Mesodermal cell (in vitro differentiated cells): ENCODE results near the gene MICB.

Experiments used
- H3K27ac ChIP-seq: 2 replicates; pipeline ENCODE4 v1.7.0; 2013; ENCODE audit warnings: mild to moderate bottlenecking, low read depth, low read length, moderate library complexity; ENCODE audit not compliant: severe bottlenecking
- H3K36me3 ChIP-seq: 2 replicates; pipeline ENCODE4 v1.7.1; 2013; ENCODE audit warnings: mild to moderate bottlenecking, low read length, moderate library complexity; ENCODE audit not compliant: control insufficient read depth, insufficient read depth
- H3K4me1 ChIP-seq: one replicate; pipeline ENCODE4 v1.7.1; 2013; ENCODE audit warnings: mild to moderate bottlenecking, low read length; ENCODE audit not compliant: insufficient read depth, control insufficient read depth, poor library complexity, severe bottlenecking
- H3K4me3 ChIP-seq: 2 replicates; pipeline ENCODE4 v1.7.0; 2013; ENCODE audit warnings: low read length, control low read depth, mild to moderate bottlenecking; ENCODE audit not compliant: insufficient read depth, poor library complexity, severe bottlenecking; ENCODE audit errors: extremely low read depth
- H3K9me3 ChIP-seq: 2 replicates; pipeline ENCODE4 v1.7.1; 2013; ENCODE audit warnings: mild to moderate bottlenecking, low read length, moderate library complexity; ENCODE audit not compliant: control insufficient read depth
- WGBS, 2 experiments: methylation state at CpG; one replicate each; pipeline ENCODE4 v1.1.5; 2013; ENCODE audit warnings: missing lambda C conversion rate in 2 of 2; ENCODE audit not compliant: insufficient coverage in 2 of 2; 5-methylcytosine and 5-hydroxymethylcytosine counted together

The MICB gene

GRCh38 chr6:31532644-31533454 lies 34.9 kb downstream of the MICB start:
- Histone ChIP-seq H3K9me3 (no peaks in the 10 kb centered on the region), H3K4me1 (no peaks in the 10 kb centered on the region), H3K4me3 (no peak overlapping the region), H3K27ac (no peak overlapping the region), H3K36me3 (peaks cover 88% of the 10 kb centered on the region)
- 92 to 97% methylated on average over 3 of the region's 9 CpGs for WGBS, 2 experiments

GRCh38 chr6:31533455-31533841 lies 35.5 kb downstream of the MICB start:
- peaks cover 94% of the 10 kb centered on the region for H3K36me3 ChIP-seq
- 100% methylated on average over 1 of the region's 1 CpG; no CpG with 5 or more reads in 1 of the 2 experiments for WGBS, 2 experiments
- H3K9me3 ChIP-seq: no peaks in the 10 kb centered on the region
- no peak overlapping the region for H3K4me3 ChIP-seq
- no peak overlapping the region for H3K27ac ChIP-seq
- H3K4me1 ChIP-seq: peaks cover 2% of the 10 kb centered on the region

- Histone ChIP-seq H3K36me3 (peaks cover 99% of the 10 kb centered on the region), H3K9me3 (no peaks in the 10 kb centered on the region), H3K27ac (no peak overlapping the region), H3K4me1 (peaks cover 5% of the 10 kb centered on the region), H3K4me3 (no peak overlapping the region)
- WGBS, 2 experiments: 92 to 100% methylated on average over 2 to 6 of the region's 6 CpGs
Observed at GRCh38 chr6:31534011-31534410, 36.1 kb downstream of the MICB start.

GRCh38 chr6:31534521-31535040 lies 36.6 kb downstream of the MICB start:
- H3K36me3 ChIP-seq: peaks cover 100% of the 10 kb centered on the region

GRCh38 chr6:31535538-31536324 lies 37.8 kb downstream of the MICB start:
- Histone ChIP-seq H3K4me3 (no peak overlapping the region), H3K36me3 (peaks cover 100% of the 10 kb centered on the region), H3K9me3 (no peaks in the 10 kb centered on the region), H3K4me1 (peaks cover 12% of the 10 kb centered on the region), H3K27ac (no peak overlapping the region)
- WGBS, 2 experiments: no CpG with 5 or more reads among the region's 2 CpGs

More at GRCh38 chr6:31534521-31535040, 36.6 kb downstream of the MICB start:
- H3K4me1 ChIP-seq: peaks cover 5% of the 10 kb centered on the region
- H3K4me3 ChIP-seq: no peak overlapping the region
- H3K9me3 ChIP-seq: no peaks in the 10 kb centered on the region
- 96 to 98% methylated on average over 12 to 24 of the region's 24 CpGs for WGBS, 2 experiments
- H3K27ac ChIP-seq: no peak overlapping the region

- Histone ChIP-seq H3K27ac (no peak overlapping the region), H3K4me1 (peaks cover 12% of the 10 kb centered on the region), H3K4me3 (peak overlapping the region; percentile 93), H3K36me3 (peaks cover 73% of the 10 kb centered on the region), H3K9me3 (no peaks in the 10 kb centered on the region)
- WGBS, 2 experiments: 94 to 100% methylated on average over 3 of the region's 6 CpGs
Observed at GRCh38 chr6:31538805-31539400, 41.0 kb downstream of the MICB start.

- H3K4me1 ChIP-seq: peaks cover 14% of the 10 kb centered on the region
- WGBS, 2 experiments: 100% methylated on average over 1 of the region's 4 CpGs; no CpG with 5 or more reads in 1 of the 2 experiments
- H3K9me3 ChIP-seq: no peaks in the 10 kb centered on the region
- H3K36me3 ChIP-seq: peaks cover 56% of the 10 kb centered on the region
- H3K27ac ChIP-seq: no peak overlapping the region
- H3K4me3 ChIP-seq: peak overlapping the region; percentile 93
Observed at GRCh38 chr6:31540640-31541039, 42.7 kb downstream of the MICB start.

- H3K9me3 ChIP-seq: no peaks in the 10 kb centered on the region
- H3K4me3 ChIP-seq: peak overlapping the region; percentile 93
- H3K27ac ChIP-seq: peak overlapping the region; percentile 99
- peaks cover 19% of the 10 kb centered on the region for H3K4me1 ChIP-seq
- H3K36me3 ChIP-seq: peaks cover 50% of the 10 kb centered on the region
- WGBS, 2 experiments: 0 to 2% methylated on average over 5 to 7 of the region's 21 CpGs
Observed at GRCh38 chr6:31541059-31541657, 43.2 kb downstream of the MICB start.

- H3K9me3 ChIP-seq: no peaks in the 10 kb centered on the region
- peak within 1 kb of the TSS; percentile 99 for H3K27ac ChIP-seq
- H3K4me3 ChIP-seq: peak within 1 kb of the TSS; percentile 93
- H3K36me3 ChIP-seq: peaks cover 43% of the 10 kb centered on the region
- WGBS, 2 experiments: 0% methylated on average over 34 to 40 of the region's 43 CpGs
- H3K4me1 ChIP-seq: peaks cover 21% of the 10 kb centered on the region
Observed at GRCh38 chr6:31541658-31542521, 43.9 kb downstream of the MICB start, which contains the start of gene DDX39B. TSS of gene DDX39B (minus strand) at chr6:31542003. CDS start at chr6:31540532, 1,471 bp downstream.
